CD4-positive, alpha-beta T cell treated with Interleukin-17A for 4 hours (primary cell): ENCODE results near the gene UNK.
A peak's percentile ranks its signal among the peaks of the same experiment; 100 is the strongest.

ENCODE experiments used
- DNase-seq: peaks from one replicate; pipeline ENCODE4 v3.0.0-alpha.2; 2020; ENCODE audit warnings: mixed read lengths

UNK gene

DNA sequence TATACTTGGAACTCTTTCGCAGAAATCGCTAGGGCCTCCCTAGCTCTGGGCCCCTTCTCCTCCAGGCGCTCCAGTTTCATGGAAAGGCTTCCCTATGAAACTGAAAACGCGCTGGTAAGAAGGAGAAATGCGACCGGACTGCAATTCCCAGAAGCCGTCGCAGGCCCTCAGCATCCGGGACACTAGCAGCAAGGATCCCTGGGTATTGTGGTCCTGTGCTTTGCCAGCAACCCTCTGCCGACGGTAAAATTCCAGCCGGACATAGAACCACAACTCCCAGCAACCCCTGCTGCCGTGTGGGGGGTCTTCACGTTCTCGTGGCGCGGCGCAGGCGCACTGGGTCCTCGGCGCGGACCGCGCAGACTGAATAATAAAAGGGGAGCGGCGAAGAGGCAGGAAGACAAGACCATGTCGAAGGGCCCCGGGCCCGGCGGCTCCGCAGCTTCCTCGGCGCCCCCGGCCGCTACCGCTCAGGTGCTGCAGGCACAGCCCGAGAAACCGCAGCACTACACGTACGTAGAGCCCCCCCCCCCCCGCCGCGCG, at the start of gene UNK:
Gene UNK (plus strand): TSS at position 334 of the 543 bp plus-strand sequence. CDS start 75 bp downstream, at position 409.
- peak; percentile 96 for DNase-seq

- DNase-seq = no peak
Measured at GRCh38 chr17:75736173-75736835, 48.3 kb upstream of the UNK start.

DNA sequence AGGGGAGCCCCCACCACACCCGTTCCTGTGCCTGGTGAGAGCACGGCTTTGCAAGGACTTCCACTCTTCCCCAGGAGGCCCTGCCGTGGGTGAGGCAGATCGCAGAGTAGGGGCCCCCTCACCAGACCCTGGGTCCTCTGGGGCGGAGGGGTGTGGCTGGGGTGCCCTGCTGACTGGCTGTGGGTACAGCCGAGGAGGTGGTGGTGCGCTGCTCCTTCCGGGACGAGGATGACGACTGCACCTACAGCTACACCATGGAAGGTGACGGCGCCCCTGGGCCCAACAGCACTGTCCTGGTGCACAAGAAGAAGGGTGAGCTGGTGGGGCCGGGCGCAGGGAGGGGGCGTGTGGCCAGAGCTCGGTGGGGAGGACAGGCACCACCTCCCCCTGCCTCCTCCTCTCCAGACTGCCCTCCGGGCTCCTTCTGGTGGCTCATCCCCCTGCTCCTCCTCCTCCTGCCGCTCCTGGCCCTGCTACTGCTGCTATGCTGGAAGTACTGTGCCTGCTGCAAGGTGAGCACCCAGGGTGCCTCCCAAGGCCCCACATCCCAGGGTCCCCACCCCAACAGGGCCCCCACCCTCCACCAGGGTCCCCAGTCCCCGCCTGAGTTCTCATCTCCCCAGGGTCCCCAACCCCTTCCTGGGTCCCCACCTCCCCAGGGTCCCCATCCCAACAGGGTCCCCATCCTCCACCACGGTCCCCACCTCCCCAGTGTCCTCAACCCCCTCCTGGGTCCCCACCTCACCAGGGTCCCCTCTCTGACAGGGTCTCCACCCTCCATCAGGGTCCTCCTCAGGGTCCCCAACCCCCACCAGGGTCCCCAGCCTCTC, 47.3 kb upstream of the UNK start:
- DNase-seq = no peak

- DNase-seq = no peak
Measured at GRCh38 chr17:75738218-75738802, 46.3 kb upstream of the UNK start.

GRCh38 chr17:75739174-75739573, 45.4 kb upstream of the UNK start:
- DNase-seq = no peak

- DNase-seq = no peak
Measured at GRCh38 chr17:75739801-75740200, 44.8 kb upstream of the UNK start.

GRCh38 chr17:75740215-75740614, 44.4 kb upstream of the UNK start:
- no peak for DNase-seq

- no peak for DNase-seq
Measured at GRCh38 chr17:75740631-75741077, 44.0 kb upstream of the UNK start.

DNA sequence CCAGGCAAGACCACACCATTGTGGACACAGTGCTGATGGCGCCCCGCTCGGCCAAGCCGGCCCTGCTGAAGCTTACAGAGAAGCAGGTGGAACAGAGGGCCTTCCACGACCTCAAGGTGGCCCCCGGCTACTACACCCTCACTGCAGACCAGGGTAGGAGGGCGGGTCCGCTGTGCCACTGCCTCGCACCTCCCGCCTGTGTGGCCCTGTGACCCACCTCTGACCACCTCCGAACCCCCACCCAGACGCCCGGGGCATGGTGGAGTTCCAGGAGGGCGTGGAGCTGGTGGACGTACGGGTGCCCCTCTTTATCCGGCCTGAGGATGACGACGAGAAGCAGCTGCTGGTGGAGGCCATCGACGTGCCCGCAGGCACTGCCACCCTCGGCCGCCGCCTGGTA, 42.3 kb upstream of the UNK start:
- no peak for DNase-seq

- no peak for DNase-seq
Measured at GRCh38 chr17:75743625-75744206, 40.9 kb upstream of the UNK start.

GRCh38 chr17:75748706-75749105, 35.9 kb upstream of the UNK start:
- DNase-seq = no peak

DNA sequence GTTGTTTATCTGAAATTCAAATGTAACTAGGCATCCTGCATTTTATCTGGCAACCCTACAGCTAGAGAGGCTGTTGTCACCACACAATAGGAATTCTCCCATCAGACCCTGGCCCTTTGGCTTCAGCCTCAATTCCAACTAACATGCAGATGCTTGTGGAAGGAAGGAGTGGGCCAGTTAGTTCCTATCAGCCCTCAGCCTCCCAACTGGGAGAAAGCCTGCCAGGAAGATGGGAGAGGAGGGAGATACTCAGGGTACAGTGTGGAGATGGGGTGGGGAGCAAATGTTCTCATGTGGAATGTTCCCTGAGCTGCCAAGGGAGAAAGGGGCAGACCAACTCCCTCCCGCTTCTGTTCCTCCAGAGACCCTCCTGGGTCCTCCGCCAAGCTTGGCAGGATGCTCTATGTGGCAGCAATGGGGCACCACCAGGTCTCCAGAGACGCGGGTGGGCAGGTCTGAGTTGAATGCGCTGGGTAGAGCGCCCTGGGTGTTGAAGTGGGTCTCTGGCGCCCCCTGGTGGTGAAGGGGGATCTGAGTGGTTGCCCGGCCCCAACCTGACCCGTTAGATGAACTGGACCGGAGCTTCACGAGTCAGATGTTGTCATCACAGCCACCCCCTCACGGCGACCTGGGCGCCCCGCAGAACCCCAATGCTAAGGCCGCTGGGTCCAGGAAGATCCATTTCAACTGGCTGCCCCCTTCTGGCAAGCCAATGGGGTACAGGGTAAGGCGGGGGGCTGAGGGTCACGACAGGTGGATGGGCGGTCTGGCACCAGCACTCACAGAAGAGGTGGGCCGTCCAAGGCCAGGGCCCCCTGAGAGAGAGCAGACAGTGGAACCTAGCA, 34.8 kb upstream of the UNK start:
- peak; percentile 95 for DNase-seq

DNA sequence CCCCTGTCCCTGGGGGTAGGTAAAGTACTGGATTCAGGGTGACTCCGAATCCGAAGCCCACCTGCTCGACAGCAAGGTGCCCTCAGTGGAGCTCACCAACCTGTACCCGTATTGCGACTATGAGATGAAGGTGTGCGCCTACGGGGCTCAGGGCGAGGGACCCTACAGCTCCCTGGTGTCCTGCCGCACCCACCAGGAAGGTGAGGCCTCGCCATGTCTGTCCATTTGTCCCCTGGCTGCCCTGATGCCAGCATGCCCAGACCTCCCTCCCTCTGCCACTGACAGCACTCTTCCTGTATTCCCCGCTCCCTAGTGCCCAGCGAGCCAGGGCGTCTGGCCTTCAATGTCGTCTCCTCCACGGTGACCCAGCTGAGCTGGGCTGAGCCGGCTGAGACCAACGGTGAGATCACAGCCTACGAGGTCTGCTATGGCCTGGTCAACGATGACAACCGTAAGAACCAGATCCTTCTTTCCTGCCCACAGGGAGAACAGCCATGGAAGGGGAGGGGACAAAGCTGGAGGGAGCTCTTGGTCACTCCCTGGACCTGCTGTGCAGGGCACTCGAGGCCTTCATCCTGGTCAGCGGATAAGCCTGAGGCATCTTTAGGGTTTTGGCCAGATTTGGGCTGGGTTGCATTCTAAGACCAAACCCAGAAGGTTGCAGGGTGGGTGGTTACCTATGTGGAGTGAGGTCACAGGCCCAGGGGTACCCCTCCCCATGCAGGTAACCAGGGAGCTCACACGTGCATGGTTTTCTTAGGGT, 33.8 kb upstream of the UNK start:
- DNase-seq = no peak

DNA sequence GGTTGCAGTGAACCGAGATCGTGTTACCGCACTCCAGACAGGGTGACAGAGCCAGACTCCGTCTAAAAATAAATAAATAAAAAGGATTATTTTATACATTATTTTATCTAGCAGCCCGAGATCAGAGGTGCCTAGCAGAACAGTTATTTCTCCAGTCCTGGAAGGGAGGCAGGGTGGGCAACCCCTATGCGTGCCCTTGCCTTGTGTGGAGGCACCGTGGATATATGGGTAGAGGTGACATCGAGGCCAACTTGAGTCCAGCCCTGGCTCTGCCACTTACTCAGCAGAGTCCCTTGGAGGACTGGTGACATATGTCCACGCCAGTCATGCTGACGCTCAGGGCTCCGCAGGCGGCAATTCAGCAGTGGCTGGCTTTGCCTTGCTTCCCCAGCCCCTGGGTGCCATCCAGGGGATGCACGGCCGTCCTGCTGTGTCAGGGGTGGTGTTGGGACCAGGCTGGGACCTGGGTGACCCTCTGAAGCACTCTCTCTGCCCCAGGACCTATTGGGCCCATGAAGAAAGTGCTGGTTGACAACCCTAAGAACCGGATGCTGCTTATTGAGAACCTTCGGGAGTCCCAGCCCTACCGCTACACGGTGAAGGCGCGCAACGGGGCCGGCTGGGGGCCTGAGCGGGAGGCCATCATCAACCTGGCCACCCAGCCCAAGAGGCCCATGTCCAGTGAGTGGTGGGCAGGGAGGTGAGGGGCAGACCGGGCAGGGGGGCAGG, 32.8 kb upstream of the UNK start:
- DNase-seq = no peak

GRCh38 chr17:75752405-75752709, 32.2 kb upstream of the UNK start:
- DNase-seq = no peak

DNA sequence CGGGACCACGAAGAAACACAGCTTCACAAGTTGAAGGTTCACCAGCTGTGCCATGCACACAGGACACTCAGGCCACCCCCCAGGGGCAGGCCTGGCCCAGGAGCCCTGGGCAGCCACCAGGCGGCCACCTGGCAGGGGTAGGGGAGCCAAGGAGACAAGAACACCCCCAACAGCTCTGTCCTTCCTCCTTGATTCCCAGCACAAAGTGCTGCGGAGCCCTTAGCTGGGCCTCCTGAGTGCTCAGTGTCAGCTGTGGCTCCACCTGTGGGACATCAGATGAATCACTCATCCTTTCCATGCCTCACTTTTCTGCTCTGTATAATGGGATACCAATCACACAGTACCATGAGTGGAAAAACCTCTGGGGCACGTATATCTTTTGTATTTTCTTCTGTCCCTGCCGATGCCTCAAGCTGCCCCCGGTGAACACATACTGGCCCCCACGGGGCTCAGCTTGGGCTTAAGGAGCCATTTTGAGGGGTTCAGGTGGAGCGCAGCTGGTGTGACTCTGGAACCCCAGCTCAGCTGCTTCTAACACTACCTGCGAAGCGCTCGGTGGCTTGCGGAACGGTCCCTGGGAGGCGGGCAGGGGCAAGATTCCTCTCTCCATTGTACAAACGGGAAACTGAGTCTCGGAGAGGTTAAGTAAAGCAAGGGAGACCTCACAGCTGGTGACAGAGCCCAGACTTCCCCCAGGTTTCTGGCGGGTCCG, 31.6 kb upstream of the UNK start:
- DNase-seq = no peak

GRCh38 chr17:75753514-75754377, 30.9 kb upstream of the UNK start:
- peak; percentile 84 for DNase-seq

GRCh38 chr17:75754378-75755204, 30.0 kb upstream of the UNK start:
- DNase-seq = no peak
